Measurements from ENCODE around the gene MVD.
"Not testable (repeated sequence)": the region's sequence is repeated elsewhere in the genome, so short reads cannot be mapped to it uniquely, and the experiment has no call there.

Gene MVD

GRCh38 chr16:88681709-88682451, 19.0 kb upstream of the MVD start:
- no peak for DNase-seq (ENCODE audit: low read depth in 2 of 2)

GRCh38 chr16:88681084-88681680, 18.3 kb upstream of the MVD start:
- no peak for DNase-seq (ENCODE audit: low read depth in 2 of 2)

DNA sequence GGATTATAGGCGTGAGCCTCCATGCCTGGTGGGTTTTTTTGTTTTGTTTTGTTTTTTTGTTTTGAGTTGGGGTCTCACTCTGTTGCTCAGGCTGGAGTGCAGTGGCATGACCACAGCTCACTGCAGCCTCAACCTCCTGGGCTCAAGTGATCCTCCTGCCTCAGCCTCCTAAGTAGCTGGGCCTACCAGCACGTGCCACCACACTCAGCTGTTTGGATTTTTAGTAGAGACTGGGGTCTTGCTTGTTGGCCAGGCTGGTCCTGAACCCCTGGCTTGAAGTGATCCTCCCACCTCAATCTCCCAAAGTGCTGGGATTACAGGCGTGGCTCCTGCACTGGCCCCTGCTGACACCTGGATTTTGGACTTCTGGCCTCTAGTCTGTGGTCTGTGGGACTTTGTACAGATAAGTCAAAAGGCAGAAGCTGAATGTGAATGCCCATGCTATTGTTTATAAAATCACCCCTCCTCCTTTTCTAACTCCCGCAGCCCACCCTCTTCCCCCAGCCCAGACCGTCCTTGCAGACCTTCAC, 17.7 kb upstream of the MVD start:
- no peak for DNase-seq (ENCODE audit: low read depth in 2 of 2)

DNA sequence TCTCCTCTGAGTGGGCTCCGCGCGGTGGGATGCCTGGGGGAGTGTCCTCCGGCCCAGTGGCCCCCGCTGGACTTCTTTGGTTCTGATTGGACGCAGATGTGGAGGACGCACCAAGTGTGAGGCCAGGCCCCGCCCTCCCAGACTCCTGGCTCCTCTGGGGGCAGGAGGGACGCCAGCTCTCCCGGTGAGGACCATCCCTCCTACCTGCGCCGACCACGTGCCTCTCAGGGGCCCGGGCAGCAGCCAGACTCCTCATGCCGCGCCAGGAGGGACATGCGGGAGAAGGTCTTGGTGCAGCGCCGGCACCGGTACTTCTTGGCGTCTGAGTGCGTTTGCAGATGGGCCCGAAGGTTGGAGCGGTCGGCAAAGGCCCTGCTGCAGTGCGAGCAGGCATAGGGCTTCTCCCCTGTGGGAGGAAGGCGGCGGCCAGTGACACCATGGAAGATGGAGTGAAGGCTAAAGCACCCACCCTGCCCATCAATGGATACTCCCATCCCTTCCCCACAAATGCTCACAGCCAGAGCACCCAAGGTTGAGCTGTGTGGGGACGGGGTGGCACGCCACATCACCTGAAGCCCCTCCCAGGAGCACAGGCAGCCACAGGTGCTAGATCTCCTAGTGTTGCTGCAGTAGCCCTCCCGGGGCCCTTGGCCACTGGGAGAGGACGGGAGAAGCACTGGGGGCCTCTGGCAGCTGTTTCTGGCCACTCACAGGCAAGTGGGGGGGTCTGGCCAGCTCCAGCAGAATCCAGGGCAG, 15.5 kb upstream of the MVD start:
- DNase-seq (ENCODE audit: low read depth in 2 of 2) = no peak

DNA sequence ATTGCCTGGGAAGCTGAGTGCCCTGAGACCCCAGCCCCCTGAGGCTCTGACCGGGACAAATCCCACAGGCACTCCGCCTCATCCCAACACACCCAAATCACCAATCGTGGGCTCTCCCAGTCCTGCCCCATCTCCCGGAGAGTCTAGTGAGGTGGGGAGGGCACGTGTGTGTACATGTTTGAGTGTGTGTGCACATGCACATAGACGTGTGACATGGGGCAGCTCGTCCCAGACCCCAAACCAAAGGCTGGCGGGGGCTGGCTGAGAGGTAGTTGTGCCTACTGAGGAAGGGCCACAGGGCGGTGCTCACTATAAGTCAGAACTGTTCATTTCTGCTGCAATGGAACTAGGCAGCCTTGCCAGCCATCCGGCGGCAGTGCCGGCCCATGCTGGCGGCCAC, 14.8 kb upstream of the MVD start:
- no peak for DNase-seq (ENCODE audit: low read depth in 2 of 2)

GRCh38 chr16:88676502-88677242, 13.8 kb upstream of the MVD start:
- no peak for DNase-seq (ENCODE audit: low read depth in 2 of 2)

DNA sequence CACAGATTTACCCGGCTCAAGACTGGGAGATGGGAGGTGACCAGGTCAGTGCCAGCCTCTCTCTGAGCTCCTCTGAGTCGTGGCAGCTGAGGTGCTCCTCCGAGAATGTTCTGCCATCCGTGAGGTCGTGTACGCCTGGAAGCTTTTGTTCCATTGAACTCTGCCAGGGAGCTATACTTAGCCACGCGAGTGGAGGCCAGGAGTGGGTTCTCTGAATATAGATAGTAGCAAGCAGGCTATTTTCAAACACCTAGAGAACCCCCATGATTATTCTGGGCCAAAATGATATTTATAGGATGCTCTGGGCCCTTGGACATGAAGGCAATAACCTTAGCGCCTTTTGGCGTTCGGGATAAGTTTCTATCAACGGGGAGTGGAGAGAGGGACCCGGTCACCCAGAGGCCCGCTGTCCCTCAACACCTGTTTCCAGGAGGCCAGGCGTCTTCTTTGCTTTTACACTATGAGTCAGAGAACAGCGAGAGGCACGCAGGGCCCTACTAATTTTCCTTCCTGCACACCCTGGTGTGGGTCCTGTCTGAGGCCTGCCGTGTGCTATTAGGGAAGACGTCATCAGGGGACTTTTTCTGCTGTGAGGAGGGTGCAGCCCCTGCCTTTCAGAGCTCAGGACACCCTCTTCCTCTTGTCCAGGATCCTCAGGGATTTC, 11.0 kb upstream of the MVD start:
- no peak for DNase-seq (ENCODE audit: low read depth in 2 of 2)

DNA sequence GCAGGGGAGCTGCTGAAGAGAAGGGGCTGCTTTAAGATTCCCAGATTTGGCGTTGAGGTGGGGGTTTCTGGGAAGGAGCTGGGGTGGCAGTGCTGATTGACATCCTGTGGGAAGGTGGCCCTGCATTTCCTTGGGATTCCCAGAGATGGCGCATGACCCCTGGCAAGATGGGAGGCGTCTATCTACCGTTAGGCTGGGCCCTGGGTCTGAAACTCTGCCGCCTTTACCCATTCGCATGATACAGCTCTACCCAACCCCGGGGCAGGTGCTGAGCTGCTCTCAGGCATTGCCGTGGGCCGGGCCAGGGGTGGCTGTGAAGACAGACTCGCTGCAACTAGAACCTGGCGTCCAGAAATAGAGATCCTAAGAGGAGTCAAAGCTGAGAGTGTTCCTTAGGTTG, 9.9 kb upstream of the MVD start:
- no peak for DNase-seq (ENCODE audit: low read depth in 2 of 2)

- no peak for DNase-seq (ENCODE audit: low read depth in 2 of 2)
Observed at GRCh38 chr16:88671806-88672205, 8.9 kb upstream of the MVD start.

DNA sequence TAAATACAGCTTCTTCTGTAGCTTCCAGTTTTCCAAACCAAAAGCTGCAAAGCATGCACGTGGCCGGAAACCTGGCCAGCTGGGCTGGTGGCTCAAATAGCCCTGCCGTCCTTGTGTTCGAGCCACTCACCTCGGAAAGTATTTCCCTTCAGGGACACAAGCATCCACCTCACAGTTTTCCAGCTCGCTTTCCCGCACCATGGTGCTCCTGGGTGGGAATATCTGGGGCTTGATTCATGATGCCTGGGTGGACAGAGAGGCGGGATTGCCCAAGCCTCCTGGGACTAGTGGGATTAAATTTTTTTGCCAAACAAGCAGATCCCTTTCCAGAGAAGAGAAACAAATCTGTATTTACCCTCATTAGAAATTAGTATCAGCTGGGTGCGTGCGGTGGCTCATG, 7.1 kb upstream of the MVD start:
- no peak for DNase-seq (ENCODE audit: low read depth in 2 of 2)

- not testable (repeated sequence) for DNase-seq (ENCODE audit: low read depth in 2 of 2)
Observed at GRCh38 chr16:88669493-88669892, 6.6 kb upstream of the MVD start.

DNA sequence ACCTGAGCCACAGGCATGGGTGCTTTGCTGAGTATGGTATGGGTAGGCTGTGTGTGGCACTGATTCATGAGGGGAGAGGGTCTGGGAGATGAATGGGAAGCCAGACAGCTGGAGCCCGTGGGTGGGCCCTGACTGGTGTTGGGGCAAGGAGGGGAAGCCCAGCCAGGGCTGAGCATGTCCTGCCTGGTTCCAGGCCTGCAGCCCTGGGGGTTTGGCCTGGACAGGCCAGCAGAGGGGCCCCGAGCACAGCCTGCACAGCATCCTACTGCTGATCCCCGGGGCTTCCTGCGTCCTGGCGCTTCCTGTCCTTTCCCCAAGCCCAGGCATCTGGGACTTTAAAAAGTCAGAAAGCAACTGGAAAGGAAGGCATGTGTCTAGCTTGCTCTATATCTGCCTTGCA, 4.6 kb upstream of the MVD start:
- DNase-seq (ENCODE audit: low read depth in 2 of 2) = no peak

- DNase-seq (ENCODE audit: low read depth in 2 of 2) = no peak
Observed at GRCh38 chr16:88665570-88665969, 2.7 kb upstream of the MVD start.

- DNase-seq (ENCODE audit: low read depth in 2 of 2) = no peak
Observed at GRCh38 chr16:88665148-88665547, 2.3 kb upstream of the MVD start.

DNA sequence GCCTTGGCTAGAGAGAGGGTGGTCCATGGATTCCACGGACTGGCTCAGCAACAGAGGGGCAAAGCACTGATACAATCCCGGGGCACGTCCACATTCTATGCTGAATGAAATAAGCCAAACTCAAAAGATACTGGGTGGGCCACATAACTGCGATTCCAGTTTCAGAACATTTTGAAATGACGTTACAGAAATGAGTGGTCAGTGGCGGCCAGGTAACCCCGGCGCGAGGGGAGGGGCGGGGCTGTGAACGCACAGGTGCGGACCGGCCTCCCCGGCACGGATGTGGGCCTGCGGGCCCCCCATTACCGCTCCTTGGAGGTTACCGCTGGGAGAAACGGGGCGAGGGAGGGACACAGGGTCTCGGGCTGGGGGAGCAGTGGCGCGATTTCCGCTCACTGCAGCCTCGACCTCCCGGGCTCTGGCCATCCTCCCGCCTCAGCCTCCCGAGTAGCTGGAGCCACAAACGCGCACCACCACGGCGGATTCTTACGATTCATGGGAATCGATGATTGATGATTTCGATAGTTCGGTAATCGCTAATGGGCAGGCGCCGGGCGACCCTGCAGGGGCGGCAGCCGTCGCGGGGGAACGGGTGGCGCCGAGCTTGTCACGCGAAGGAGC, 559 bp downstream of the MVD start:
- DNase-seq (ENCODE audit: low read depth in 2 of 2) = no peak

GRCh38 chr16:88661468-88661867, 1.4 kb downstream of the MVD start:
- no peak for DNase-seq (ENCODE audit: low read depth in 2 of 2)

DNA sequence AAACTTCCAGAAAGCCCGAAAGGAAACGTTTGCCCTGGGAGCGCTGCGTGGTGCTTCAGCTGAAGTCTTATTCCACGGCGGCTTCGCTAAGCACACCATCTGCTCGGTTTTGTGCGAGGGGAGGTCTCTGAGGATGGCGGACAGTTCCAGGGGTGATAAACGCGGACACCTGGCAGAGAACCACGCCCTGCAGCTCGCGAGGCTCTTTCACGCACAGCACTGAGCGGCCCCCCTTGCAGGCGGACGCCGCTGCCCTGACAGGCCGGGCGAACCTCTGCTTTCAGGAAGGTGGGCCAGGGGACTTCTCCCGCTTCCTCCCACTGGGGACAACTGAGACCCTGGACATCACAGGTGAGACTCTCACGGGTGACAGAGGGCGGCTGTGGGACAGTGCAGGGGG, 3.7 kb downstream of the MVD start:
- no peak for DNase-seq (ENCODE audit: low read depth in 2 of 2)

GRCh38 chr16:88658714-88659113, 4.2 kb downstream of the MVD start:
- DNase-seq (ENCODE audit: low read depth in 2 of 2) = no peak

DNA sequence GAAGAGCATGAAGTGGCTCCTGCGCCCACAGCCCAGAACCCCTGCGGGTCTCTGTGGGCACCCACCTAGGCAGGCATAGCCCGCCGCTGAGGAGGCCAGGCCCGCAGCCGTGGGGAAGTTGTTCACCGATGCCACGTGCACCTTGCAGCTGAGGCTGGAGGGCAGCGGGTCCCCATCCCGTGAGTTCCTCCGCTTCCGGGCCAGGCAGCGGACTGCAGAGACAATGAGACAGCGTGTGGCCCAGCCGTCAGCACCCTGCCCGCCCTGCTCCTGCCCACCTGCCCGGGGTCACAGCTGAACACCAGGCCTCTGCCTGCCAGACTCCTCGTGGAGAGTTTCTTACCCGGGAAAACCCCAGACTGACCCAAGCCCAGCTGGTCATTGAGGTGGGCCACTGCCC, 5.5 kb downstream of the MVD start:
- DNase-seq (ENCODE audit: low read depth in 2 of 2) = no peak

GRCh38 chr16:88656291-88656980, 6.5 kb downstream of the MVD start:
- DNase-seq (ENCODE audit: low read depth in 2 of 2) = no peak
